IMR-90 (cell line): Measurements from ENCODE around the gene GPC6. TPM values are rescaled to one million over a fixed set of nuclear protein-coding genes. Genes with fewer than 3 reads are reported as not detected.

Experiments
- ATAC-seq: fragments of 200-7000 bp; cut with Tn5 transposase; 2 replicates; pipeline ENCODE4 v1.9.1; 2020; ENCODE audit warnings: low read depth, mild to moderate bottlenecking, moderate library complexity
- BruUV-seq: library from RNA; stranded (reverse); fragments of 400-500 nt; replicated peaks from 2 replicates; lab custom pipeline; 2021; lab: Mats Ljungman, UMichigan
- CTCF ChIA-PET: fragments of 300-600 bp; formaldehyde crosslinking; extraction: SDS; loops from one replicate; lab custom pipeline; 2021; ENCODE audit warnings: antibody characterized with exemption; lab: Yijun Ruan, JAX
- POLR2A ChIA-PET: fragments of 300-600 bp; sonication (Branson Sonifier 250); formaldehyde crosslinking; loops from one replicate; lab custom pipeline; 2022; ENCODE audit warnings: antibody characterized with exemption; ENCODE audit not compliant: unreplicated experiment; lab: Charles Lee
- DNase-seq: peaks from one replicate; pipeline ENCODE4 v3.0.0; 2013
- H2AFZ ChIP-seq: replicated peaks from 2 replicates; pipeline ENCODE3; 2013; ENCODE audit warnings: low read length, mild to moderate bottlenecking; ENCODE audit not compliant: poor library complexity
- H2AK5ac ChIP-seq: 2 replicates; pipeline ENCODE4 v1.6.1; 2013; ENCODE audit warnings: low read depth, low read length, inconsistent platforms
- H2AK9ac ChIP-seq: replicated peaks from 2 replicates; pipeline ENCODE3; 2013; ENCODE audit warnings: mild to moderate bottlenecking, low read depth, low read length, moderate library complexity; ENCODE audit not compliant: poor library complexity
- H2BK120ac ChIP-seq: 2 replicates; pipeline ENCODE4 v1.6.1; 2013; ENCODE audit warnings: low read depth, low read length, inconsistent platforms
- H2BK15ac ChIP-seq: 3 replicates; pipeline ENCODE4 v1.6.1; 2013; ENCODE audit warnings: low read depth, low read length, inconsistent platforms
- H2BK20ac ChIP-seq: 2 replicates; pipeline ENCODE4 v1.6.1; 2013; ENCODE audit warnings: low read depth, mild to moderate bottlenecking, inconsistent platforms, low read length, moderate library complexity
- H2BK5ac ChIP-seq: 2 replicates; pipeline ENCODE4 v1.6.1; 2013; ENCODE audit warnings: mild to moderate bottlenecking, low read depth, low read length, inconsistent platforms; ENCODE audit not compliant: poor library complexity, severe bottlenecking
- H3K14ac ChIP-seq: replicated peaks from 2 replicates; pipeline ENCODE4 v1.6.1; 2013; ENCODE audit warnings: low read depth, low read length, inconsistent platforms
- H3K18ac ChIP-seq: 2 replicates; pipeline ENCODE4 v1.6.1; 2013; ENCODE audit warnings: low read depth, low read length, control low read depth
- H3K23ac ChIP-seq: 2 replicates; pipeline ENCODE4 v1.6.1; 2013; ENCODE audit warnings: low read depth, low read length, inconsistent platforms
- H3K27ac ChIP-seq: 2 replicates; pipeline ENCODE4 v1.5.1; 2013; ENCODE audit warnings: mild to moderate bottlenecking, control low read depth, low read length; ENCODE audit not compliant: insufficient read depth
- H3K27me3 ChIP-seq: 2 replicates; pipeline ENCODE4 v1.6.1; 2013; ENCODE audit warnings: low read length; ENCODE audit not compliant: control insufficient read depth, insufficient read depth
- H3K36me3 ChIP-seq: 2 replicates; pipeline ENCODE4 v1.6.1; 2013; ENCODE audit warnings: low read length, mixed read lengths; ENCODE audit not compliant: control insufficient read depth, insufficient read depth
- H3K4ac ChIP-seq: 2 replicates; pipeline ENCODE4 v1.6.1; 2013; ENCODE audit warnings: low read depth, low read length, inconsistent platforms
- H3K4me1 ChIP-seq: 2 replicates; pipeline ENCODE4 v1.6.1; 2013; ENCODE audit warnings: low read length, mixed read lengths; ENCODE audit not compliant: control insufficient read depth, insufficient read depth
- H3K4me2 ChIP-seq: 2 replicates; pipeline ENCODE4 v1.6.1; 2013; ENCODE audit warnings: low read depth, mild to moderate bottlenecking, control low read depth, low read length, moderate library complexity
- H3K4me3 ChIP-seq: 2 replicates; pipeline ENCODE4 v1.5.1; 2013; ENCODE audit warnings: low read depth, mild to moderate bottlenecking, control low read depth, low read length, moderate library complexity; ENCODE audit not compliant: insufficient read depth
- H3K56ac ChIP-seq: 2 replicates; pipeline ENCODE4 v1.6.1; 2013; ENCODE audit warnings: low read length, inconsistent platforms; ENCODE audit not compliant: insufficient read depth; ENCODE audit errors: extremely low read depth
- H3K79me1 ChIP-seq, 2 experiments: 2 replicates each; pipeline ENCODE4 v1.6.1; 2013; ENCODE audit warnings: low read length in 2 of 2, inconsistent platforms in 1 of 2, low read depth in 1 of 2
- H3K9ac ChIP-seq: 2 replicates; pipeline ENCODE4 v1.6.1; 2013; ENCODE audit warnings: low read depth, low read length, control low read depth
- H3K9me1 ChIP-seq: 2 replicates; pipeline ENCODE4 v1.6.1; 2013; ENCODE audit warnings: low read length, inconsistent platforms; ENCODE audit not compliant: insufficient read depth
- H3K9me3 ChIP-seq: 2 replicates; pipeline ENCODE4 v1.6.1; 2013; ENCODE audit warnings: low read length; ENCODE audit not compliant: control insufficient read depth, insufficient read depth
- H4K20me1 ChIP-seq: 2 replicates; pipeline ENCODE4 v1.6.1; 2013; ENCODE audit warnings: low read length, inconsistent platforms; ENCODE audit not compliant: insufficient read depth
- H4K5ac ChIP-seq: 2 replicates; pipeline ENCODE4 v1.6.1; 2013; ENCODE audit warnings: mild to moderate bottlenecking, low read depth, low read length, control low read depth
- H4K8ac ChIP-seq, 2 experiments: 2 replicates each; pipeline ENCODE4 v1.6.1; 2013; ENCODE audit warnings: low read depth in 2 of 2, low read length in 2 of 2, control low read depth in 1 of 2, inconsistent platforms in 1 of 2
- H4K91ac ChIP-seq: 2 replicates; pipeline ENCODE4 v1.6.1; 2013; ENCODE audit warnings: low read depth, low read length, inconsistent platforms; ENCODE audit not compliant: insufficient read depth
- BHLHE40 ChIP-seq: fragments of 150-350 bp; IDR thresholded peaks from 2 replicates; pipeline ENCODE4 v1.6.1; 2016; ENCODE audit warnings: mild to moderate bottlenecking, low read depth, low read length
- CEBPB ChIP-seq: IDR thresholded peaks from 2 replicates; pipeline ENCODE4 v1.6.1; 2012; ENCODE audit warnings: low read depth, low read length, improper control_type of control experiment
- CHD1 ChIP-seq: IDR thresholded peaks from 2 replicates; pipeline ENCODE4 v1.6.1; 2012; ENCODE audit warnings: low read depth, low read length, improper control_type of control experiment
- ELK1 ChIP-seq: fragments of 150-350 bp; IDR thresholded peaks from 2 replicates; pipeline ENCODE4 v1.6.1; 2016; ENCODE audit warnings: low read depth, mild to moderate bottlenecking, low read length, moderate library complexity, borderline replicate concordance
- MAFK ChIP-seq: IDR thresholded peaks from 2 replicates; pipeline ENCODE4 v1.6.1; 2012; ENCODE audit warnings: low read depth, low read length, improper control_type of control experiment
- MXI1 ChIP-seq: IDR thresholded peaks from 2 replicates; pipeline ENCODE4 v1.6.1; 2012; ENCODE audit warnings: low read depth, mild to moderate bottlenecking, low read length, moderate library complexity, borderline replicate concordance
- POLR2A ChIP-seq: IDR thresholded peaks from 2 replicates; pipeline ENCODE4 v1.6.1; 2012; ENCODE audit warnings: mild to moderate bottlenecking, low read depth, low read length
- RAD21 ChIP-seq: IDR thresholded peaks from 2 replicates; pipeline ENCODE4 v1.6.1; 2012; ENCODE audit warnings: low read length, improper control_type of control experiment
- RCOR1 ChIP-seq: IDR thresholded peaks from 2 replicates; pipeline ENCODE4 v1.6.1; 2012; ENCODE audit warnings: mild to moderate bottlenecking, low read length, improper control_type of control experiment; ENCODE audit not compliant: insufficient replicate concordance
- RFX5 ChIP-seq: IDR thresholded peaks from 2 replicates; pipeline ENCODE4 v1.8.0; 2012; ENCODE audit warnings: low read depth, mild to moderate bottlenecking, low read length, moderate library complexity
- dilution Hi-C: fragments of 300-500 bp; cut with HindIII; formaldehyde crosslinking; loops from one replicate; pipeline ENCODE4 v1.14.3; 2018; ENCODE audit warnings: low sequenced_read_pairs; ENCODE audit not compliant: unreplicated experiment
- in situ Hi-C: fragments of 300-500 bp; cut with MboI; formaldehyde crosslinking; loops from 3 replicates; pipeline ENCODE4 v1.14.3; 2019; ENCODE audit warnings: low sequenced_read_pairs, inconsistent platforms, mixed read lengths
- intact Hi-C: fragments of 100-400 bp; cut with micrococcal nuclease; formaldehyde crosslinking; loops from 2 replicates; pipeline ENCODE4 v1.10.0; 2022
- polyA plus RNA-seq, 3 experiments: library from polyadenylated mRNA; depleted of rRNA; stranded (reverse); fragments of >200 nt; gene quantifications; 2 replicates each; pipeline ENCODE4 v1.2.3, GENCODE V29; 2012; ENCODE audit warnings: low replicate concordance in 1 of 3
- total RNA-seq: library from RNA; depleted of rRNA; stranded (reverse); fragments of >200 nt; gene quantifications from 2 replicates; pipeline ENCODE4 v1.2.3, GENCODE V29; 2012
- TF ChIP-seq, protein P1 (sequence below): conservative IDR thresholded peaks from 2 replicates; pipeline ENCODE4 v1.5.1; 2012; ENCODE audit warnings: mild to moderate bottlenecking, low read depth, low read length, improper control_type of control experiment

Gene GPC6
- total and polyA plus RNA-seq, 2 of the 4 experiments (the other 2 are of a cell fraction): 14.9 to 39.4 TPM

GRCh38 chr13:93460005-93460404, 233.4 kb downstream of the GPC6 start:
- Histone ChIP-seq H3K4me2 (no peak overlapping the region), H3K9me3 (no peaks in the 10 kb centered on the region), H4K5ac (no peak overlapping the region), H3K79me1 (no peaks in the 10 kb centered on the region), H3K27ac (no peak overlapping the region), H3K23ac (no peak overlapping the region; the same call in 1 of the 2 replicates), H3K36me3 (no peaks in the 10 kb centered on the region), H2BK20ac (no peak overlapping the region), H2BK15ac (no peak overlapping the region), H2AK5ac (no peak overlapping the region), H3K56ac (no peak overlapping the region), H4K91ac (no peak overlapping the region), H3K14ac (no peak overlapping the region), H3K4me1 (no peaks in the 10 kb centered on the region), H2BK5ac (no peak overlapping the region), H3K4me3 (no peak overlapping the region), H3K27me3 (no peaks in the 10 kb centered on the region; the same call in 1 of the 2 replicates), H4K8ac (no peak overlapping the region), H3K4ac (no peak overlapping the region), H3K9ac (no peak overlapping the region), H3K18ac (no peak overlapping the region), H2AFZ (no peak overlapping the region), H4K20me1 (no peaks in the 10 kb centered on the region), H3K9me1 (no peaks in the 10 kb centered on the region), H2AK9ac (no peak overlapping the region), H2BK120ac (no peak overlapping the region)
- CTCF ChIA-PET: no interaction called here
- dilution Hi-C loops: no loop called here
- TF ChIP-seq MAFK (no peak), CHD1 (no peak), POLR2A (no peak), RFX5 (no peak), BHLHE40 (no peak), MXI1 (no peak), RCOR1 (no peak), RAD21 (no peak), ELK1 (no peak), CEBPB (no peak)
- TF ChIP-seq, protein P1, sequence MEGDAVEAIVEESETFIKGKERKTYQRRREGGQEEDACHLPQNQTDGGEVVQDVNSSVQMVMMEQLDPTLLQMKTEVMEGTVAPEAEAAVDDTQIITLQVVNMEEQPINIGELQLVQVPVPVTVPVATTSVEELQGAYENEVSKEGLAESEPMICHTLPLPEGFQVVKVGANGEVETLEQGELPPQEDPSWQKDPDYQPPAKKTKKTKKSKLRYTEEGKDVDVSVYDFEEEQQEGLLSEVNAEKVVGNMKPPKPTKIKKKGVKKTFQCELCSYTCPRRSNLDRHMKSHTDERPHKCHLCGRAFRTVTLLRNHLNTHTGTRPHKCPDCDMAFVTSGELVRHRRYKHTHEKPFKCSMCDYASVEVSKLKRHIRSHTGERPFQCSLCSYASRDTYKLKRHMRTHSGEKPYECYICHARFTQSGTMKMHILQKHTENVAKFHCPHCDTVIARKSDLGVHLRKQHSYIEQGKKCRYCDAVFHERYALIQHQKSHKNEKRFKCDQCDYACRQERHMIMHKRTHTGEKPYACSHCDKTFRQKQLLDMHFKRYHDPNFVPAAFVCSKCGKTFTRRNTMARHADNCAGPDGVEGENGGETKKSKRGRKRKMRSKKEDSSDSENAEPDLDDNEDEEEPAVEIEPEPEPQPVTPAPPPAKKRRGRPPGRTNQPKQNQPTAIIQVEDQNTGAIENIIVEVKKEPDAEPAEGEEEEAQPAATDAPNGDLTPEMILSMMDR: no peak
- DNase-seq: no peak
- POLR2A ChIA-PET: no interaction called here
- in situ Hi-C loops: no loop called here
- no TSS peak for BruUV-seq
- ATAC-seq: no peak
- intact Hi-C loops: no loop called here
